GM21367 (cell line): Measurements from ENCODE around the gene SLC1A2.

Experiments used
- ATAC-seq: cut with Tn5 transposase; IDR thresholded peaks from one replicate; pipeline ENCODE4 v1.9.1; 2021; ENCODE audit not compliant: unreplicated experiment

Gene SLC1A2

DNA sequence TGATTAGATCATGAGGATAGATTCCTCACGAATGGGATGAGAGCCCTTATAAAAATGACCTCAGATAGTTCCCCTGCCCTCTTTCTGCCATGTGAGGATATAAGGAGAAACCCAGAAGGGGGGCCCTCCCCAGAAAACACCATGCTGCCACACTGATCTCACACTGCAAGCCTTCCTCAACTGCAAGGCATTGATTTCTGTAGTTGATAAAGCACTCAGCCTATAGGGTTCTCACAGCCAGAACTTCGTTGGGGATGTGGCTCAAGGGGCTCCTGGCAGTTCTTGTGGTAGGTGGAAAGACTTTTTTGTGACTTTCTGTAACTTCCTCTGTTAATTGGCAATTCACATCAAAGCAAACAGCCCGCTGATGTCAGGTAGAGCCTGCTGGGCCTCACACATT, 171.5 kb downstream of the SLC1A2 start:
- ATAC-seq: no peak

DNA sequence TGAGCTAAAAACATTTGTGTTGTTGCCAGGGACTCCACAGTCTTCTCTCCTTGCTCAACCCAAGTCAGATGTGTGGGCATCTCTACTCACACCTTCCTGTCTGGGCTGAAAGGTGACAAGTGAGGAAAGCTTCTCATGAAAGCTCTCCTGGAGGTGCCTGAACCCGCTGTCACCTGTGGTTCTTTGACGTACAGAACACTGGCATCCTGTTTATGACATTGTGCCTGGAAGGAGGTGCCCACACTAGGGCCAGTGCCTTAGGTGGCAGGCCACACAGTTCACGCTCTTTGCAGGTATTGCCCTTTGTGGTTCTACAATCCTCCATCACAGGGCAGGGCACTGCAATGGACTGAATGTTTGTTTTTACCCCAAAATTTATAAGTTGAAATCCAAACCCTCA, 171.9 kb downstream of the SLC1A2 start:
- ATAC-seq: no peak

- ATAC-seq: no peak
Measured at GRCh38 chr11:35246745-35247144, 172.6 kb downstream of the SLC1A2 start.

DNA sequence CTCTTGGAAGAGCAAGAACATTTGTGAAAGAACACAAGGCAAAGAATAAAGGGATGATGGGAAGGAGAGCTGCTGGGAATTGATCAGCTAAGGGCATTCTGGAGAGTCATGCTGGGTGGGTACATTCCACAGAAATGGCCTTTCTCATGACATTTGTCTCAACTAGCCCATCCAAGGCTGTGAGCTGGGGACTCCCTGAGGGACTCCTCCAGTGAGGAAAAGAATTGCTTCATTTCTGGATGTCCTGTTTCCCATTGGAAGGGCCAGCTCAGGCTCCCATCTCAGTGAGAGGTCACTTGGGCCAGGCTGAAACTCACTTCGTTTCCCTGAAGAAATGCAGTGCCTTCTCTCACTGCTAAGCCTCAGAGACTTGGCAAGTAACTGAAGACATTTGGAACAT, 173.6 kb downstream of the SLC1A2 start:
- ATAC-seq: no peak

GRCh38 chr11:35245056-35245455, 174.3 kb downstream of the SLC1A2 start:
- ATAC-seq: no peak

DNA sequence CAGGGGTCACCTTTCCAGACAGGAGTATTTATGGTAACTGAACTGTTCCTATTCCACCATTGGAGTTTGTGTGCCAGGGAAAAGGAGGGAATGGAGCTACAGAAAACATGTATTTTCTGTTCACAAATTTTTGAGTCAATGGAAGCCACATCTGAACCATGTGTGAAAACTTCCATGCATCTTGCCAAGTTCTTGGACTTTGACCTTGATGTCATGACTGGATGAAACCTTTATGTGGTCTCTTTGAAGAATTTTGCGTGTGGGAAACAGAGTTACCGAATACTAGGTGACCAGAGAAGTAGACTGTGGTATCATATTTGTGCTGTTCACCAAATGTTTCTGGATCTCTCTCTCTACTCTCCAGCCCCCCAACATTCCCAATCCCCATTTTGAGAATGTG, 175.6 kb downstream of the SLC1A2 start:
- ATAC-seq: no peak

- no peak for ATAC-seq
Measured at GRCh38 chr11:35242412-35243242, 176.7 kb downstream of the SLC1A2 start.

DNA sequence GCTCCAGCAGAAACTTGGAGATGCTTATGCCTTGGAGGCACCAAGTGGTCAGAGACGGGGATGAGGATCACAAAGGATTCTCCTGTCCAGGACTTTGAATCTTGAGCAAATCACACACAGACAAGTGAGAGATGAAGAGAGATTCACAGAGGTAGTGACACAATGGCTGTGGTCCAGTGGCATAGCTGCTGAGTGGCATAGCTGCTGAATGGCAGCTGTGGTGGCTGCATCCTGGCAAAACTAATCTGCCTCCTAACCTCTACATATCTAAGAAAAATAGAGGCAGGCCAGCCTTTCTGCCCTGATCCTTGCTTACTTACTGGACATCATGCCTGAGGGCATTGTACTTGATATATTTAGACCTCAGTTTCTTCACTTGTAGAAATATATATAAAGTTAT, 177.8 kb downstream of the SLC1A2 start:
- no peak for ATAC-seq

- ATAC-seq: no peak
Measured at GRCh38 chr11:35241083-35241482, 178.3 kb downstream of the SLC1A2 start.

DNA sequence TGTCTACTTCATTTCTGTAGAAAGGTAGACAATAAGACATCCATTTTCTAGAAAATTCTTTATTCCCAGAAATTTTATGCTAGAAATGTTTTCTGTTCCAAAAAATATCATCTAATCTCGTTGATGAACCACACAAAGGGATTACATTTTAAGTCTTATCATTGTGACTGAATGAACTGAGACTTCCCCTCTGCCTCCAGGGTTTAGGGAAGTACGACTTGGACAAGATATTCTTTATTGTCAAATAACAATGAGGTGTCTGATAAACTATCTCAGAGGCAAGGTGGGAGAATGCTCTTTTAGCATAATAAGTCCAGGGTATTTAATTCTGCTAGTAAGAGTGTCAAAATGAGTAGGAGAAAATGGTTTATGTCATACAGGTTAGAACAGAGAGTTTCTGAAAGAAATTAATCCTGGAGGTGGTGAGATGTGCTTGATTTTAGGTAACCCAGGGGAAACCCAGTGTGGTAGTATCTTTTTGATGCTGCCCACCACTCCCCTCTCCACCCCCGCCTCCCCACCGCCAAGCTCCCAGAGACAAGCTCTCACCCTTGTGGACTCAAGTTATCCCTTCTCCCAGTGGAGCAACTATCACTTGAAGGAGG, 179.8 kb downstream of the SLC1A2 start:
- no peak for ATAC-seq

DNA sequence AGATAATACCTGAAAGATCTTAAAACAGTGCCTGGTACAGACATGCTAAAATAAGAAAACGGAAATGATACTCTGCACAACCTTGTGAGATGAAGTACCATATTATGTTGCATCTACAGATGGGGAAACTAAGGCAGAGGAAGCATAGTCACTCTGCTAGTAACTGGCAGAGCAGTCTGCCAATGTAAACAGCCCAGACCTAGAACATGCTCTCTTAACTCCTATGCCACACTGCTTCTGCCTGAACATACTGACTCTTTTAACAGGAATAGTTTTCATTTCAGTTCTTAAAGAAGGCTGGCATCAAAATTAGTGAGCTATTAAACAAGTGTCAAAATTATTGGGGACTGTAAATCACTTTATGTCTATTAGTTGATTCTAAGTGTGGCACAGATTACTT, 180.5 kb downstream of the SLC1A2 start:
- ATAC-seq: no peak

- ATAC-seq: no peak
Measured at GRCh38 chr11:35237860-35238715, 181.3 kb downstream of the SLC1A2 start.

GRCh38 chr11:35237351-35237750, 182.0 kb downstream of the SLC1A2 start:
- no peak for ATAC-seq

- no peak for ATAC-seq
Measured at GRCh38 chr11:35236667-35237003, 182.7 kb downstream of the SLC1A2 start.

- ATAC-seq: no peak
Measured at GRCh38 chr11:35235936-35236666, 183.3 kb downstream of the SLC1A2 start.

- ATAC-seq: no peak
Measured at GRCh38 chr11:35235498-35235897, 183.9 kb downstream of the SLC1A2 start.

- ATAC-seq: no peak
Measured at GRCh38 chr11:35235157-35235468, 184.2 kb downstream of the SLC1A2 start.

DNA sequence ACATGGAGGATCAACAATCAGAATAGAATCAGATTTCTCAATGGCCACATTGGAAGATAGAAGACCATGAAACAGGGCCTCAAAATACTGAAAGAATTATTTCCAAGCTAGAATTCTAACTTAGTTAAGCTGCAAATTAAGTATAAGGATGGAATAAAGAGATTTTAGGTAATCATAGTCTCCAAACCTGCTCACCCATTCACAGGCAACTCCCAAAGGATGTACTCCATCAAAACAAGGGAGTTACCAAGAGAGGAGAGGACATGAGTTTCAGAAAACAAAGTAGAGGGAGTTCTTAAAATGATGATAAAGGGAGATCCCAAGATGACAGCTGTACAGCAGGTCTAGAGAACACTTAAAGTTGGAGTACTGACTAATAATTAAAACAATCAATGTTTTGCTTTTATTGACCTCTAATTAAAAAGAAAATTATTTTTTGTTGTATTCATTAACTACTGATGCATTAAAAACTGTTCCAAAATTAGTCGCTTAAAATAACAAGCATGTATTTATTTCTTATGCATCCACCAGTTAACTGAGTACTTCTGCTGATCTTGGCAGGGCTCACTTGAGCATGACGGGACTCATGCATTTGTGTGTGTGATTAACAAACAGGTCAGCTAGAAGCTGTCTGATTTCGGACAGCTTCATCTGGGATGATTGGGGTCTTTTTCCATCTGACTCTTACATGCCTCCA, 184.8 kb downstream of the SLC1A2 start:
- no peak for ATAC-seq

DNA sequence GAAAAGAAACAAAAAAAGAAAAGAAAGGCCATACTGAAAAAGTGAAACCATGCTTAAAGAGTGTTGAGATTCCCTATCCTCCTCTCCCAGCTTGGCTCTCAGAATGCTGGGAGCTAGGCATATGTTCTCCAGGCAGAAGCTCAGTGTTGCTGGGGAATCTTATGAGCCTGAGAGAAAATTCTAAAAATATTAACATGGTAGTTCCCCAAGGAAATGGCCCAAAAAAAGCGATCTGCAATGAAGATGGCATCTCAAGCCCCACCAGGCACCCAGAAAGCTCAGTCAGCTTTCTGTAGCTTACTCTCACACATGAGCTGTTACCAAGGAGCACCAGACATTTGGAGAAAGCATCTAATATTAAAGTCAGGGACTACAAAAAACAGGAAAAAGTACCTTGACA, 185.8 kb downstream of the SLC1A2 start:
- ATAC-seq: no peak

GRCh38 chr11:35232891-35233330, 186.4 kb downstream of the SLC1A2 start:
- no peak for ATAC-seq
